ENCODE results near the gene PPFIBP1.
"Not testable (repeated sequence)": the region's sequence is repeated elsewhere in the genome, so short reads cannot be mapped to it uniquely, and the experiment has no call there.

Gene PPFIBP1

DNA sequence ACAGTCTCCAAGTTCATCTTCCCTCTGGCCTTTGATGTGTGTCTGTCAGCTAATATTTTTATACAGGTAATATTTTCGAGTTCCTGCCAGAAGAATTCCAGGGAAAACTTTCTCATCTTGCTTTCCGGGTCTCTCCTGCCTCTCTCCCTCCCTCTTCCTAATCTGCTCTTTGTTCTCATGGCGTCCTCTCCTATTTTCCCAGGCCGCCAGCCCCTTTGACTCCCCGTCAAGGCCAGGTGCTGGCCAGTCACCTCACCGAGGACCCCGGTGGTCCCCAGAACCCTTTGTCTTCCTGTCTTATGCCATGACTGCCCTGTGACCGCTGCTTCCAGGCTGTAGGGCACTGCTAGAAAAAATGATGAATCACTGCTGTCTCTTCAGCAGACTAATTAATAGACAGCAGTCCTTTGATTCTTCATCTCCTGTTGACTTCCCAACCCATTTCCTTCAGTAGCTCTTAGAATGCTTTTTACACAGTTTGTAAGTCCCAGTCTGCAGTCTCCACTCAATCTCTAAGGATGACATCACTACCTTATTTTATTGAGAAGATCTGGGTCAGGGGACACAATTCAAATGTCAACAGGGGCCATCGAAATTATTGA is 40.7 kb downstream of the PPFIBP1 start:
- no peak for DNase-seq (ENCODE audit: low read depth in 3 of 3, low spot score in 1 of 3)

DNA sequence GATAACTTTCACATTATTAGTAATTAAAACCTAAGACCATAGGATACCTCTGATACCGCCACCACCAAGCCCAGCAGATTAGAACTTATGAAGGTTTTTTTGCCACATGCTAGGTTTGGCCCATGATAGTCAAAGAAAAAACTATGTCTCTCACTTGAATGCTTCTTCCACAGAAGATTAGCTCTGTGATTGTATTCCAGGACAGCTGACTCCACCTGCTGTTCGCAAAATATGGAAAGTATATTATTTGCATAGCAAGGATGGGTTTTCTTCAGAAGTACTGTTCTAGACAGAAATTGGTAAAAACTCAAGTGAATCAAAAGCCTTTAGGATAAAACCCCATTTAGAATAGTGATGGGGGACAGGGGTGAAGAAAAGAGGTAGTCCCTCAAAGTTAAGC is 42.2 kb downstream of the PPFIBP1 start:
- DNase-seq (ENCODE audit: low read depth in 3 of 3, low spot score in 1 of 3), result no peak

DNA sequence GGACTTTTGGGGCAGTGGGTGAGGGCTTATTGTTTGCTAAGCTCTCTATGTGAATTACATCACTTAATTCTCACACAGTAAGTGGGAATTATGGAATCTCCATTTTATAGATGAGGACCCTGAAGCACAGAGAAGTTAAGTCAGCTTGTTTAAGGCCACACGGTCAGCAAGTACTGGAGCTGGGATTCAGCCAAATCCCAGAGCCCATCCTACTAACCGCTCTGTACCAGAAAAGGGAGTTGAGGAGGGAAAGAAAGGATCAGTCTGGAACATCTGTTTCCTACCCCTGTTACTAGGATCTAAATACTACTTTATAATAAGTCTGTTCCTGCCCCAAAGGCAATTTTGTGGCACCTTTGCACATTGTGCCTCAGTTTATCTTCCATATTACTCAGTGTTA is 42.6 kb downstream of the PPFIBP1 start:
- no peak for DNase-seq (ENCODE audit: low read depth in 3 of 3, low spot score in 1 of 3)

DNA sequence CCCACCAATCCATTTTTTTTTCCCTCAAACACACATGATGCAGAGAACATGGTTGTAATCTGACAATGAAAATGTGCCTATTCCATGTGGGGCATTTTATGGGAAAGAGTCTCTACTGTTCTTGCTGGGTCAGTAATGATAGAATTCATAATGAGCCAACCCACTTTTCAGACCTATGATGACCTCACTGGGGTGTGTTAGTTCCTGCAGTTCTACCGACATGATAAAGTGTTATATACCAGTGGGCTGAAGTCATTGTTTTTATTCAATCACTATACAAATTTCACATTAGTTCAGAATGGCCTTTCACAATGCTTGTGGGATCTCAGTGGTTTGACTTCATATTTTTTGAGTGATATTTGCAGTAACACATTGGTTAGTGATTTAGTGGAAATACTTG is 47.5 kb downstream of the PPFIBP1 start:
- no peak for DNase-seq (ENCODE audit: low read depth in 3 of 3, low spot score in 1 of 3)

DNA sequence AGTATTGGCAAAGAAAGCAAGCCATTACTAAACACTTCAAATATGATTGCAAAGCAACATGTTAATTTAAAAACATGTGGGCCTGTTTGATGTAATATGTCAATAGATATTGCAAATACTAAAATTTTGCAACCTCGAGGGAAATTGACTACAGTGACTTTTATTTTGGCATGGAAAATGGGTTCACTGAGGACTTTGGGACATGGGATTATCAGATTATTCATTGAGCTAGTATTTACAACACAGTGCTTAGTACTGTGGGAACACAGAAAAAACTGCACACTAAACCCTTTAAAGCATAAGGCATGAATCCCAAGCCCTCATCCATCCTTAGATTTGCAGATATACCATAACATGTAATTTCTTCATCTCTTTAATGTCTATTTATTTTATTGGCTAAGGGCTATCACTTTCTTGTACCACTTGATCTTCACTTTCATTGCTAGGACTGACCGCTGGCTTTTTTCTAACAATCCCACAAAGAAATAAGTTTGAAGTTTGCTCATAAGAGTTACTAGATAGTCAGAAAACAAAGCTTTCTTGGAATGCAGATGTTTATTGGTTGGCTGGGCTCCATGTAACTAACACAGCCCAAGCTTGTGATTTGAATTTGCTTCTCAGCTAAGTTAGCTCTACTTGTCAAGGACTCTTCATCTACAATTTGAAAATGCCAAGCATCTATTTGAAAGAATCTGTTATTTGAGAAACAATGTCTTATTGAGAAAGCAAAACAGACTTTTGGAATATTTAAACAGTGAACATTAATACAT is 48.7 kb downstream of the PPFIBP1 start:
- no peak for DNase-seq (ENCODE audit: low read depth in 3 of 3, low spot score in 1 of 3)

DNA sequence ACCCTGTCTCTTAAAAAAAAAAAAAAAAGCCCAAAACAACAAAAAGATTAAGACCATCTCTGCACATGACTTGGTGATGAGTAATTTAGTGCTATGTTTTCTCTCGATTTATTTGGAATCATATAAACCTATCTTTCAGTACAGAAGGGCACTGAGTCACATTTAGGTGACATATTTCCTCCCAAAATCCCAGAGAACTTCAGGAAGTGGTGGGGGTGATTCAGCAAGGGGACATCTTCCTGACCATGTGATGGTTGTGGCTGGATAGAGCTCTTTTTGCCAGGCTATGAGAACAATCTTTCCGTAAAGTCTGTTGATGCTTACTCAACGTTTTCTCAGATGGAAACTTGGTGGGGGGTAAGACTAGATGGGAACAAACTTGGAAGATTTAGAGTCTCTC is 50.0 kb downstream of the PPFIBP1 start:
- DNase-seq (ENCODE audit: low read depth in 3 of 3, low spot score in 1 of 3), result no peak

DNA sequence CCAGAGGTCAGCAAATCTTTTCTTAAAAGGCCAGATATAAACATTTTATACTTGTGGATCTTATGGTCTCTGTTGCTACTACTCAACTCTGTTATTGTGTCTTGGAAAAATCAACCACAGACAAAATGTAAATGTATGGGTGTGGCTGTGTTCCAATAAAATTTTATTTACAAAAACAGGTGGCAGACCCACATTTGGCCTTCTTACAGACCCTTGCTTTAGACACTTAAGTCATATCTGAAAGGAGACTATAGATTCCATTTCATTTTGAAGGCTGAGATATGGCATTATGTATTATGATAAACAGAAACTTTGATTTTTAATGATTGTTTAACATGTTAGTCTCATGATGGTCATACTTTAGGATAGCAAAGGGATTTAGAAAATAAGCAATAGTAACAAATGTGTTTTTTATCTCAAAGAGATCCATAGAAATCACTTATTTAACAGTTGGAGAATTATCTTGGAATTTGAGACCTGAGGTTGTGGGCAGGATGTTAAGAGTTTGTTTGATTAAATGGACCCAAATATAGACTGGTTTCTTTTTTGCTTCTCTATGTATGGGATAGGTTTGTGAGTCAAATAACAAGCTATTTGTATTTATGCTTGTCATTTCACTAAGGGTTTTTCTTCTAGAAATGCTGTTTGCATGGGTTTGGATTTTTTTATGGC is 51.2 kb downstream of the PPFIBP1 start:
- DNase-seq (ENCODE audit: low read depth in 3 of 3, low spot score in 1 of 3), result no peak

DNA sequence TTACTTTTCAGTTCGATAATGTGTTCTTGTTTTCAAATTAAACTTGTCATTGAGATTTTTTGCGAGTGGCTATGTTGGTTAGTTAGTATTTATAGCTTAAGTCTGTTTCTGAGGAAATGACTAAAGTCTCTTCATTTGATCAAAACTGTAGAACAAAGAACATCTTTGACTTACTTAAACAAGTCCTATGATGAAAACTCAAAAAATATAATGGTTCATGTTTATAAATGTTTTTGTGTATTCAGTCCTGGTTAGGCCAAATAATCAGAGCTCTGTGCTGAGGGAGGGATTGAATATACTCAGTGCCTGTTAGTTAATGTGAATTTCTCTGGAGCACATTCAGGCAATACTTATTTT is 51.7 kb downstream of the PPFIBP1 start:
- DNase-seq (ENCODE audit: low read depth in 3 of 3, low spot score in 1 of 3), result no peak

DNA sequence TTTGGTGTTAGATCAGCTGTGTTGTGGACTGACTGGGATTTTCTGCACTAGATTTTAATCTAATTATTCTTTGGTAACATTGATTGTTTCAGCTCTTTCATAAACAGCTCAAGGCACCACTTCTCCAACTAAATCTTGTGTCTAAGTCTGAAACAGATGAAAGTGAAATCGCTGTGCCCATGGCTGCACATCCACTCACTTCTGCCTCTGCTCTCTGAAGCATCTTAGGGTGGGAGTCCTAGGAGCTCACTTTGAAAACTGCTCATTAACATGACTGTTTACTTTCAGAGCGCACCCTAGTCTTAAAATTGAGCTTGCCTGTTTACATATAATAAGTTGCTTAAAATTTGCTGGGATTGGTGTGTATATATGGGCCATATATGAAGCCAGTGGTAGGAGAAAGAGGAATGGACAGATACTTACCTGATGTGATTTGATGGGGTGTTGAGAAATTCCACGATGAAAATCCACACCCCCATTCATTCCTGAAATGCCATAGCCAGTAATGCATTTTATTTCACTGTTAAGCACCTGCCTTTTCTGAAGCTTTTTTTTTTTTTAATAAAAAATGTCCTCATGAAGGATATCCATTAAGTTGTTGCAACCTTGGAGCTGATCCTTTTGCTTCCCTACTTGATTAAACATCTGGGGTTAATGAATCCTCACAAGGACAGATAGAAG is 52.8 kb downstream of the PPFIBP1 start:
- DNase-seq (ENCODE audit: low read depth in 3 of 3, low spot score in 1 of 3), result no peak

DNA sequence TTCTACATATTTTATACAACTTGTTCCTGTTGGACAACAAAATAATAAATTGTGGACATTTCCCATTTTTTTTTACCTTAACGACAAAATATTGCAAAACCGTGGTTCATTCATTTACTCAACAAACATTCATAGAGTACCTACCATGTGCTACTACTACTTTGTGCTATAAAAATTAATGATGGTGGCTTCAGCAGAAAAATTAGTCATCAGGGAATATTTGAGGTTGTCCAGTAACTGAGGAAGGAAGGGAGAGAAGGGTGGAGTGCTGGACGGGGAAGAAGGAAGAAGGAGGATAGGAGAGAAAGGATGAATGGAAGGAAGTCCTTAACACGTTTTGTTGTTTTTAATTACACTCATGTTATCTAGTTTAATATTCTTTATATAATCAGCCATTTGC is 53.7 kb downstream of the PPFIBP1 start:
- DNase-seq (ENCODE audit: low read depth in 3 of 3, low spot score in 1 of 3), result no peak

DNA sequence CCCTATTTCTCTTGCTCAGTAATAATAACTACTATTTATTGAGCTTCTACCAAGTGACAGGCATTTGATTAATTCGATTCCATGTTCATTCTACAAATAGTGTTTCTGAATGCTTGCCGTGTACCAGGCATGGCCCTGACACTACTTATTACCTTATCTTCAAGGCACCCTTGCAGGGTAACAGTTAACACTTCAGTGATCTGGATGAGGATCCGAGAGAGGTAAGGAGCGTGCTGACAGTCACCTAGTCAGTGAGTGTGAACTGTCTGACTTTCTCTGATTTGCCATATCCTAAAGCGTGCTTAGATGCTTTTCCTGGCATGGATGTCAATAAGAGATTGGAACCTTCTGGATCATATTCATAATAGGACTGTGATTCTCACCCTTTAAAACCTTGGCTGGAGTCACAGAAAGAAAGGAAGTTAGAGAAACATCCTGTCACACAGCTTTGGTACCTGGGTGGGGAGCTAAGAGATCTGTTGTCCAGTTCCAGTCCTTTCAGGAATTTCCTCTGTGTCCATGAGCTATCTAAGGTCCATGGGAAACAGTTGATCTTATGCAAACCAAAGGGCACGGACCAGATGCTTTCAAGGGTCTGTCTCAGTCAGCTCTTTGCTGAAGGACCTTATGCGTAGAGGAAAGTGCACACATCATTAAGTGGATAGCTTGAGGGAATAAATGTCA is 54.8 kb downstream of the PPFIBP1 start:
- DNase-seq (ENCODE audit: low read depth in 3 of 3, low spot score in 1 of 3), result no peak

DNA sequence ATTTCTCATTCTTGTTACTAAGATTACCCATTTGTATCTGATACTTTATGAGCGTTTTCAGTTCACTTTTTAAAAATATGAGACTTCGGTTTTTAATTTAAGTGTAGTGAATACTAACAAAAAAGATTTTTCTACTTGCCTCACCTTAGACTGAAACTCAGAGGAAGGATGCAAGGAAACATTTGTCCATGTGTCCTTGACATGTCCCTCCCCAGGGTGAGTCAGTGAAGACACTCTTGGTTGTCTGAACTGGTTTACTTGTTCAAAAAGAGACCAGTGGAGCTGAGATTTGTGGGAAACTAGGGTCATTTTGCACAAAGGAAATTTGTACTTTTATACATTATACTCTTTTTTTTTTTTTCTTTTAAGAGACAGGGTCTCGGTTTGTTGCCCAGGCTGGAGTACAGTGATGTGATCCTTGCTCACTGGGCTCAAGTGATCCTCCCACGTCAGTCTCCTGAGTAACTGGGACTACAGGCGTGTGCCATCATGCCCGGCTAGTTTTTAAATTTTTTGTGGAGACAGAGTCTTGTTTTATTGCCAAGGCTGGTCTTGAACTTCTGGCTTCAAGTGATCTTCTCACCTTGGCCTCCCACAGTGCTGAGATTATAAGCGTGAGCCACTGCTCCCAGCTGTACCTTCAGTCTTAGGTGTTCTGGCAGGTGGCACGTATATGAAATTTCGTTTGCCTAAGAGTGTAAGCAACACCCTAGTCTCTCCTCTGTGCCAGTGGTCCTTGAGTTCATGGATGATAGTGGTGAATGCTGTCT is 56.7 kb downstream of the PPFIBP1 start:
- no peak for DNase-seq (ENCODE audit: low read depth in 3 of 3, low spot score in 1 of 3)

DNA sequence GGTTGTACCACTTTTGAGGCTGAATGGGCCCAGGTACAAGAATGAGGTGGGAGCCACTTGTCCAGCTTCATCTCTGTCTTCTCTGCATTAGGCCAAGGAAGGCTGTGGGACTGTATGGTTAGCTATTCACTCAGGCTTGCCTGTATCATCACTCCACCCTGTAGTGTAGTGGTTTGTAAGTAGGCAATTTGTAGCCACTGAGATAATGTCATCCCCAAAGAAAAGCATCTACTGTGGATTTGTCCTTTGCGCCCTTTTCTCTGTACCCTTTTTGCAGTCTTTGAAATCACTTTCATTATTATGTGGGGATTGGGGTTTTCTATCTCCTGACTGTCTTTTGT is 57.3 kb downstream of the PPFIBP1 start:
- DNase-seq (ENCODE audit: low read depth in 3 of 3, low spot score in 1 of 3), result not testable (repeated sequence)

DNA sequence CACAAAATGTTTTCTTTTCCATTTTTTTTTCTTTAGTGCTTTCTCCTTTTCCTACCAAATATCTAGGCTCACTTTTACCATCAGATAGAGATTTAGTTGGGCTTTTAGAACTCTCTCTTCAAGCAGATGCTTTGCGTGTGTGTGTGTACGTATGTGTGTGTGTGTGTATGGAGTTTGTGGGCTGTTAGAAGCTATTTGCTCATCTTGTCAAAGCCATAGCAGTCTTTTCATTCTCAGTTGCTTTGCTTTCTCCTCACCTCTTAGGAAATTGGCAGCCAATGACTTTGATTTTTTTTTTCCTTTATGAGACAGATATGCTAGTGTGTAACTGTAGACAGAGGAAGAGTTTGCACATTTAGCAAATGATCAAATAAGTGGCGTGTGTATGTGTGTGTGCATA is 57.8 kb downstream of the PPFIBP1 start:
- DNase-seq (ENCODE audit: low read depth in 3 of 3, low spot score in 1 of 3), result not testable (repeated sequence)

DNA sequence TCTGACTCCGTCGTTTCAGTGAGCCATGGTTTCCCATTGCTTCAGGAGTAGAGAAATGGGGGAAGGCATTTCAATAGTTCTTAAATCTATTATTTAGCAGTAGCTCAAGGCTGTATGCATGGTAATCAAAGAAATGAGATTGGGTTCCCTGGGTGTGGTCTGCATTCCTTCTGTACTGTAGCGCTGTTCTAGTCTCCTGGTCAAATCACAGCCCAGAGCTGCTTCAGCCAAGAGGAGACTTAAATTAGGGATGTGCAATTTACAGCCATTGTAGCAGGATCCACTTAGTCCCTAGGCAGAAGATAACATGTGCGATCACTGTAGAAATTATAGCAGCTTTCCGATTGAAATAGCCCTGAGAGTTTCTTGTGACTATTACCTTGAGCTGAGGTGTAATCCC is 58.4 kb downstream of the PPFIBP1 start:
- DNase-seq (ENCODE audit: low read depth in 3 of 3, low spot score in 1 of 3), result not testable (repeated sequence)

DNA sequence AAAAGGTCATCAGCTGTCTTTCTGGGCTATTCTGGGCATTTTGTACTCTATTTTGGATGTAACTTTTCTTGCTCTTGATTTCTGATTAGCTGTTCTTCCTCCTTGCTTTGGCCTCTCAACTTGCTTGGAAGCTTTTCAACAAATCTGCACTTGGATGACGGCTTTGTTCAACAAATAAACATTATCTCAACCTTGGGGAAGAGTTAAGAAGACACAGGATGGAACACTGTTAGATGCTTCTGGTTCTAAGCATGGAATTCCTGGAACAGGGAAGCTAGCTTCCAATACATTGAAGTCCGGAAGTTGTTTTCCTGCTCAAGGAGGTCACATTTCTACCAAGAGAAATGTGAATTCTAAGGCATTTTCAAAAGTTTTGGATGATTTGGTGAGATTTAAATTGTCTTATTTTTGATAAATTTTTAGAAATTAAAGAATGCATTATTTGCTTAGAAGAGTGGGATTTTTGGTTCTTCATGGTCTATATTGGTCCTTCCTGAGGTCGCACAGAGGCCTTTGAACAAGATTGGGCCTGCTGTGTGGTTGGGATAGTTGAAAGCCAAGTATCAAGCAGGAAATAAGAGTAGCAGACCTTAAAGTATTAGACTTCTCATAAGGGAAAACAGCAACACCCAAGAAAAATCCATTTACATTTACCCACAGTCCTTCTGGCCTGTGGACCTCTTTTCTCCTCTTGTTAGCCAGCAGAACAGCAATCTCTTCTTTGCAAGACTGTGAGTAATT is 59.2 kb downstream of the PPFIBP1 start:
- DNase-seq (ENCODE audit: low read depth in 3 of 3, low spot score in 1 of 3), result no peak

DNA sequence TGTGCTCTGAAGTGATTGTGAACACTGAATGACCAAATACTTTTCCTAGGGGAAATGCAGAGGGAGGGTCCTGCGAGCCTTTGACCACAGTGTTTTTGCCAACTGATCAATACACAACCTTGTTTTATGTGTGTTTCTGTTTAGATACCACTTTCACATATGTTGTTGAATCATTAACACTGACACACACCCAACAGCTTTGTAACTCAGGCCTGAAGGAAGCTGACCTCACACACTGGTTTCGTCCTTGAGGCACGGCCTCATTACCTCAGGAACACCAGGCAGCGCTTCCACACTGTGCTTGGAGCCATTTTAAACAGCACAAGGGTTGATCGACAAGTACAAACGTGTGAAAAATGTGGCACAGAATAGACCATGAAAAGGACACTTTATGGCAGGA is 60.0 kb downstream of the PPFIBP1 start:
- no peak for DNase-seq (ENCODE audit: low read depth in 3 of 3, low spot score in 1 of 3)

DNA sequence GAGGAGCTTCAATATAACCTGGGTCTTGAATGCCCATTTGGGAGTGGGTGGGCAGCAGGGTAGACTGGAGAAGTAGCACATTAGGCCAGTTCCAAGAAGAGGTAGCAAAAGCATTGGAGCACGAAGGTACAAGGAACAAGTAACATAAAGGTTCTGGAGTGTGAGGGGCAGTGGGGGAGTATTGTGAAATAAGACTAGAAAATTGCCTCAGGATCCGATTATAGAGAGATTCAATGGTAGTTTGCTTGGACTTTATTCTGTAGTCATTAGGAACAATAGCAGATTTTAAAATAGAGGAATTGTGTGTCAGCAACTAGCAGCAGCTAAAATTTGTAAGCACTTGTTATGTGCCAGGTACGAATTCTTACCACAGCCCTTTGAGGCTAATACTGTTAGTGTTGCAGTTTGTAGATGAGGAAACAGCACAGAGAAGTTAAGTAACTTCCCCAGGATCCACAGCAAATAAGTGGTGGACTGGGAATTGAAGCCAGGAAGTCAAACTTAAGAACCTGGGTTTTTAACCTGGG is 61.8 kb downstream of the PPFIBP1 start:
- DNase-seq (ENCODE audit: low read depth in 3 of 3, low spot score in 1 of 3), result no peak

DNA sequence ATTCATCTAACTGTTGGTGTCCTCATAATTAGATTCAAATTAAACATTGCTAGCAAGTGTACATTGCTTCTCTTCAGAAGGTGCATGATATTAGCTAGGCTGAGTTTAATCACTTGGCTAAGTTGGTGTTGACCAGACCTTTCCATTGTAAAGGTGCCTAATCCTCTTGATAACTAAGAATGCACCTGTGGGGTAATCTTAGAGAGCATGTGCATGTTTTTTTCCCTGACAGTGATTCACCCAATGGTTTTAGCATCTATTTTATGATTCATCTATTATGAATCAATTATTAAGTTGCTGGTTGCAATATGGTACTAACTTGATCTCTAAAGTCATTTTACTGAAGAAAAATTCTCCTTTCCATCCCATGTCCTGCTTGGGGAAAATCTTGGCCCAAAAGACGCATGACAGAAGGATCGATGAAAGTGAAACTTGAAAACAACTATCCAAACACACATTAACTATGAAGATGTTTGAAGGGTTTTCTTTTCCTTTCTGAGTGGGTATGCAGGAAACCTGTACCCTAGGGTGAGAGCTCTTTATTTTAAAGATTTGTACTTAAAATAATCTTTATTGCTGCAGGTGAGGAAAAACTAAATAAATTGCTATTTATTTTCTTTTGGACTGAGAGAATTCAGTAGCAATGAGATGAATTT is 64.2 kb downstream of the PPFIBP1 start:
- DNase-seq (ENCODE audit: low read depth in 3 of 3, low spot score in 1 of 3), result not testable (repeated sequence)
